Measurements from ENCODE around the gene BPIFA3.

DNA sequence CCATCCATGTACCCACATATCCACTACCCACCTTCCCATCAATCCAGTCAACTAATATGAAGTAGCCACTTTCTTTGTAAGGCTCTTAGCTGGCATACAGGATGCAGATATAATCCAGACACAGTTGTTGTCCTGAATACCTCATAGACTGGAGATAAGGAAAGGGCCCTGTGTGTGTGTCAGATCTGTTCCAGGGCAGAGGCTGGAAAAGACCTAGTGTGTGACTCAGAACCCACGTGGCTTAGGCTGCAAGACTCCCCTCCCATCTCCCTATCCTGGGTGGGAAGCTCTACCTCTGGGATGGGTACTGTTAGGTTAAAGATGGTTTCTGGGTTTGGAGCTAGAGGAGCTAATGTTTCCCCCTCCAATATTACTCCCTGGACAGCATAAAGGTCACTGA, 22.3 kb downstream of the BPIFA3 start:
- TF ChIP-seq POLR2A (IDR thresholded peaks at IDR 0.05) = no peak
- TF ChIP-seq, protein P1, sequence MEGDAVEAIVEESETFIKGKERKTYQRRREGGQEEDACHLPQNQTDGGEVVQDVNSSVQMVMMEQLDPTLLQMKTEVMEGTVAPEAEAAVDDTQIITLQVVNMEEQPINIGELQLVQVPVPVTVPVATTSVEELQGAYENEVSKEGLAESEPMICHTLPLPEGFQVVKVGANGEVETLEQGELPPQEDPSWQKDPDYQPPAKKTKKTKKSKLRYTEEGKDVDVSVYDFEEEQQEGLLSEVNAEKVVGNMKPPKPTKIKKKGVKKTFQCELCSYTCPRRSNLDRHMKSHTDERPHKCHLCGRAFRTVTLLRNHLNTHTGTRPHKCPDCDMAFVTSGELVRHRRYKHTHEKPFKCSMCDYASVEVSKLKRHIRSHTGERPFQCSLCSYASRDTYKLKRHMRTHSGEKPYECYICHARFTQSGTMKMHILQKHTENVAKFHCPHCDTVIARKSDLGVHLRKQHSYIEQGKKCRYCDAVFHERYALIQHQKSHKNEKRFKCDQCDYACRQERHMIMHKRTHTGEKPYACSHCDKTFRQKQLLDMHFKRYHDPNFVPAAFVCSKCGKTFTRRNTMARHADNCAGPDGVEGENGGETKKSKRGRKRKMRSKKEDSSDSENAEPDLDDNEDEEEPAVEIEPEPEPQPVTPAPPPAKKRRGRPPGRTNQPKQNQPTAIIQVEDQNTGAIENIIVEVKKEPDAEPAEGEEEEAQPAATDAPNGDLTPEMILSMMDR (IDR thresholded peaks at IDR 0.05) = no peak
- TF ChIP-seq POLR2AphosphoS5 (IDR thresholded peaks at IDR 0.05) = no peak

Data from sigmoid colon (tissue), 4 donors.